Activated CD8-positive, alpha-beta T cell treated with anti-CD3 and anti-CD28 coated beads for 36 hours (primary cell): Measurements from ENCODE around the gene NUP210. TPM values are rescaled to one million over a fixed set of nuclear protein-coding genes. Genes with fewer than 3 reads are reported as not detected.

Source experiments
- ATAC-seq: fragments of 200-7000 bp; cut with Tn5 transposase; one replicate; pipeline ENCODE4 v1.10.0; 2021; ENCODE audit warnings: mild to moderate bottlenecking, moderate library complexity
- CTCF ChIA-PET: fragments of 350-600 bp; sonication (Branson Sonifier 250); formaldehyde crosslinking; loops from one replicate; lab custom pipeline; 2021; ENCODE audit warnings: antibody characterized with exemption; lab: Charles Lee
- POLR2A ChIA-PET: fragments of 350-600 bp; sonication (Branson Sonifier 250); formaldehyde crosslinking; loops from one replicate; lab custom pipeline; 2021; ENCODE audit warnings: antibody characterized with exemption; lab: Charles Lee
- DNase-seq: peaks from one replicate; pipeline ENCODE4 v3.0.0-alpha.2; 2020
- H3K27ac Mint-ChIP-seq: one replicate; pipeline ENCODE4 v1.8.0; 2021; ENCODE audit warnings: mild to moderate bottlenecking, mixed read lengths
- H3K27me3 Mint-ChIP-seq: one replicate; pipeline ENCODE4 v1.8.0; 2021; ENCODE audit warnings: mixed read lengths
- H3K36me3 Mint-ChIP-seq: one replicate; pipeline ENCODE4 v1.8.0; 2021; ENCODE audit warnings: low read depth, mixed read lengths
- H3K4me1 Mint-ChIP-seq: one replicate; pipeline ENCODE4 v1.8.0; 2021; ENCODE audit warnings: low read depth, mixed read lengths
- H3K4me3 Mint-ChIP-seq: one replicate; pipeline ENCODE4 v1.8.0; 2021; ENCODE audit warnings: mild to moderate bottlenecking, moderate library complexity, mixed read lengths
- H3K9me3 Mint-ChIP-seq: one replicate; pipeline ENCODE4 v1.8.0; 2021; ENCODE audit warnings: mixed read lengths
- intact Hi-C: fragments of 100-400 bp; cut with micrococcal nuclease; formaldehyde crosslinking; loops from one replicate; pipeline ENCODE4 v1.10.0; 2022
- total RNA-seq, 2 experiments: library from RNA; stranded (reverse); gene quantifications; one replicate each; pipeline ENCODE4 v1.2.3, GENCODE V29; 2021
- TF ChIP-seq, protein P1 (sequence below): fragments of 200-600 bp; IDR thresholded peaks from one replicate; pipeline ENCODE4 v1.8.0; 2022; ENCODE audit warnings: antibody characterized with exemption, mild to moderate bottlenecking

The NUP210 gene
- total RNA-seq, 2 experiments from 2014 or later, result 142 to 143 TPM

DNA sequence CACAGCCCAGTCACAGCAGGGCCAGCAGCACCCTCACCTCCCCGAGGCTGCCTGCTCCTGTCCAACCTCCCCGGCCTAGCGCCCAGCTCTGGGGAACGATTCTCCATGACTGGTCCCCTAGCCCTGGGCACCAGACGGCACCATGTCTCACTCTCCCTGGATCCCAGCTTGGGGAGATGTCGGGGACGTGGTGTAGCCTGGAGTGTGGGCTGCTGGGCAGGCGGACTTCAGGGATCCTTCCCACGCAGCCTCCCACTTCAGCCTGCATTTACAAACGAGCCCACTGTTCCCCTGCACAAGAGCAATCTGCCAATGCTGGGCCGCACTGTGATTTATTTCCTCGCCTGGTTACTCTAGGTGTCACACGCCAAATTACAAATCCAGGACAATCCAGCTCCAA is 31.3 kb downstream of the NUP210 start:
- Mint-ChIP-seq H3K4me1 (peaks cover 9% of the 10 kb centered on the region), H3K4me3 (no peak overlapping the region), H3K9me3 (no peaks in the 10 kb centered on the region), H3K27me3 (no peaks in the 10 kb centered on the region), H3K36me3 (peaks cover 82% of the 10 kb centered on the region), H3K27ac (no peak overlapping the region)
- TF ChIP-seq, protein P1, sequence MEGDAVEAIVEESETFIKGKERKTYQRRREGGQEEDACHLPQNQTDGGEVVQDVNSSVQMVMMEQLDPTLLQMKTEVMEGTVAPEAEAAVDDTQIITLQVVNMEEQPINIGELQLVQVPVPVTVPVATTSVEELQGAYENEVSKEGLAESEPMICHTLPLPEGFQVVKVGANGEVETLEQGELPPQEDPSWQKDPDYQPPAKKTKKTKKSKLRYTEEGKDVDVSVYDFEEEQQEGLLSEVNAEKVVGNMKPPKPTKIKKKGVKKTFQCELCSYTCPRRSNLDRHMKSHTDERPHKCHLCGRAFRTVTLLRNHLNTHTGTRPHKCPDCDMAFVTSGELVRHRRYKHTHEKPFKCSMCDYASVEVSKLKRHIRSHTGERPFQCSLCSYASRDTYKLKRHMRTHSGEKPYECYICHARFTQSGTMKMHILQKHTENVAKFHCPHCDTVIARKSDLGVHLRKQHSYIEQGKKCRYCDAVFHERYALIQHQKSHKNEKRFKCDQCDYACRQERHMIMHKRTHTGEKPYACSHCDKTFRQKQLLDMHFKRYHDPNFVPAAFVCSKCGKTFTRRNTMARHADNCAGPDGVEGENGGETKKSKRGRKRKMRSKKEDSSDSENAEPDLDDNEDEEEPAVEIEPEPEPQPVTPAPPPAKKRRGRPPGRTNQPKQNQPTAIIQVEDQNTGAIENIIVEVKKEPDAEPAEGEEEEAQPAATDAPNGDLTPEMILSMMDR, result no peak
- intact Hi-C loops, result no loop called here
- CTCF ChIA-PET, result interaction anchor here (1.5 to 2.3 kb wide), 2 partner anchors 35 to 64 kb away, joined by 6 to 7 read pairs; no protein-coding TSS in a partner anchor
- ATAC-seq, result no peak
- no peak for DNase-seq
- POLR2A ChIA-PET, result no interaction called here

DNA sequence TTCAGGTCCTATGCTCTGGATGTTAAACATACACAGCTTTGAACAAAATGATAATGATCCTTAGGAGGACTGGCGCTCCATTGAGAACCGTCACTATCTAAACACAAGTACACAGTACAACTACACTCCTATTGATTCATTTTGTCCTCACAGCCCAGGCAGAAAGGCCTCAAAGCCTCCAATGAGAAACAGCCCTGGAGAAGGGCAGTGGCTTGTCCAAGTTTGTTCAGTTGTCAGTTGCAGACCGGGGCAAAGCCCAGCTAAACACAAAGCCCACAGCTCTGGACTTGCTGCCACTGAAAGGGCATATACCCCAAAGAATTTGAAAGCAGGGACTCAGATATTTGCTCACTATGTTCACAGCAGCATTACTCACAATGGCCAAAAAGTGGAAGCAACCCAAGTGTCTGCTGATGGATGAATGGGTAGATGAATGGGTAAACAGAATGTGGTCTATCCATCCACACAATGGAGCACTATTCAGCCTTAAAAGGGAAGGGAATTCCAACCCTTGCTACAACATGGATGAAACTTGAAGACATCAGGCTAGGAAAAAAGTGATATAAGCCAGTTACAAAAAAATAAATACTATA is 34.7 kb downstream of the NUP210 start:
- DNase-seq, result no peak
- Mint-ChIP-seq H3K27ac (no peak overlapping the region), H3K4me3 (no peak overlapping the region), H3K9me3 (no peaks in the 10 kb centered on the region), H3K27me3 (no peaks in the 10 kb centered on the region), H3K36me3 (peaks cover 78% of the 10 kb centered on the region), H3K4me1 (peaks cover 9% of the 10 kb centered on the region)
- intact Hi-C loops, result no loop called here
- ChIA-PET POLR2A (interaction anchor here (1.4 kb wide), 1 partner anchor 11 kb away, joined by 3 read pairs; no protein-coding TSS in a partner anchor), CTCF (interaction anchor here (1.0 kb wide), 1 partner anchor 67 kb away, joined by 3 read pairs; no protein-coding TSS in a partner anchor)
- TF ChIP-seq, protein P1, result no peak
- no peak for ATAC-seq

DNA sequence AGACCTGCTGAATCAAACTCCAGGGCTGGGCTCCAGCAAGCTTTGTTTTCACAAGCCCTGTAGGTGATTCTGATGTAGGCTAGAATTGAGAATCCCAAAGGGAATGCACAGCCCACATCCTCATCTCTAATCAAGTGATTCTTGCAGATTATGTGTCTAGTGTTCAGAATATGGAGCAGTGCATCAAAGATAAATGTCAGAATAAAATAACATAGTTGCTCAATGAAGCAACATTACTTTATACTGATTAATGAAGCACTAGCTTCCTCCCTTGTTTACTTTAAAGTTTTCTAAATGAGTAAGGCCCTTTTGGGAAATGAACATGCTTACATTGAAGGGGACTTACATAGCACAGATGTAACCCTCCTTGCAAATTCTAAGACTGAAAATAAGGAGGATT is 39.2 kb downstream of the NUP210 start:
- Mint-ChIP-seq H3K4me3 (no peak overlapping the region), H3K4me1 (peaks cover 3% of the 10 kb centered on the region), H3K27me3 (no peaks in the 10 kb centered on the region), H3K27ac (no peak overlapping the region), H3K9me3 (no peaks in the 10 kb centered on the region), H3K36me3 (peaks cover 68% of the 10 kb centered on the region)
- ChIA-PET POLR2A (interaction anchor here (0.7 to 1.7 kb wide), 2 partner anchors 19 to 22 kb away, joined by 3 to 5 read pairs; no protein-coding TSS in a partner anchor), CTCF (interaction anchor here (1.1 to 1.2 kb wide), 2 partner anchors 71 to 80 kb away, joined by 3 read pairs; no protein-coding TSS in a partner anchor)
- ATAC-seq, result no peak
- no peak for DNase-seq
- intact Hi-C loops, result no loop called here
- TF ChIP-seq, protein P1, result no peak

DNA sequence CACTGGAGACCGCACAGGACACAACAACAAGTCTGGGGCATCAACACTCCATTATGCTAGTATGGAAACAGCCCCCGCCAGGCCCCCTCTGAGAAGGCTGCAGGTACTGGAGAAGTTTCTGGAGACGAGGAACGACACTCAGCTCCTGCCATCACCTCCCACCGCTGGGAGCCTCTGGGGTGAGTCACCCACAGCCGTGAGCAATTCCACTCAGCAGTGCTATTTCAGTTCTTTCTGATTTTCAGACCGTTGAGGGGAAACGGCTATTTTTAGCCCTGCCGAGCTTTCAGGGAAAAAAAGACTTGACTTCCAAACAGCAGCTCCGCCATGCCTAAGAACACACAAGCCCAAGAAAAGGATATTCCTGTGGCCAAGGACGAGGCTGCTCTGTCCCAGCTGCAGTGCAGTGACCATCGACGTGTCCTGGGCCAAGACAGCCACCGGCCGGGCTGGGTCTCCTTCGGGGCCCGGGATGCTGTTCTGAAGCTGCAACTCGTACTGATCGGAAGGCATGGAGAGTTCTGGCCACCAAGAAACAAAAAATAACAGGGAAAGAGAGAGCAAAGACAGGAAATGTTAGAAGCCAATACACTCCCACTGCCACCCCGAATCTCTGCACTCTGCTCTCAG is 40.8 kb downstream of the NUP210 start:
- ATAC-seq, result no peak

More for the DNA sequence above, 40.8 kb downstream of the NUP210 start:
- H3K4me1 Mint-ChIP-seq, result no peaks in the 10 kb centered on the region
- intact Hi-C loops, result no loop called here
- CTCF ChIA-PET, result interaction anchor here (1.2 kb wide), 1 partner anchor 82 kb away, joined by 3 read pairs; no protein-coding TSS in a partner anchor
- DNase-seq, result no peak
- TF ChIP-seq, protein P1, result no peak
- no peak overlapping the region for H3K4me3 Mint-ChIP-seq
- no peaks in the 10 kb centered on the region for H3K9me3 Mint-ChIP-seq
- peaks cover 58% of the 10 kb centered on the region for H3K36me3 Mint-ChIP-seq
- H3K27ac Mint-ChIP-seq, result no peak overlapping the region
- H3K27me3 Mint-ChIP-seq, result no peaks in the 10 kb centered on the region
- POLR2A ChIA-PET, result no interaction called here
